Head of caudate nucleus (tissue), 42 donors: ENCODE measurements around the gene PLXNB3.
A peak's percentile ranks its signal among the peaks of the same experiment; 100 is the strongest.

ENCODE experiments used
- DNase-seq, 42 donors: peaks; one replicate each; pipeline versions ENCODE4 v3.0.0 to v3.0.0-alpha.2; 2020 to 2021; ENCODE audit warnings: mixed read lengths in 7 of 42
- intact Hi-C: fragments of 100-400 bp; cut with DNase I; formaldehyde crosslinking; loops from one replicate; pipeline ENCODE4 v1.15.0; 2022

PLXNB3 gene

DNA sequence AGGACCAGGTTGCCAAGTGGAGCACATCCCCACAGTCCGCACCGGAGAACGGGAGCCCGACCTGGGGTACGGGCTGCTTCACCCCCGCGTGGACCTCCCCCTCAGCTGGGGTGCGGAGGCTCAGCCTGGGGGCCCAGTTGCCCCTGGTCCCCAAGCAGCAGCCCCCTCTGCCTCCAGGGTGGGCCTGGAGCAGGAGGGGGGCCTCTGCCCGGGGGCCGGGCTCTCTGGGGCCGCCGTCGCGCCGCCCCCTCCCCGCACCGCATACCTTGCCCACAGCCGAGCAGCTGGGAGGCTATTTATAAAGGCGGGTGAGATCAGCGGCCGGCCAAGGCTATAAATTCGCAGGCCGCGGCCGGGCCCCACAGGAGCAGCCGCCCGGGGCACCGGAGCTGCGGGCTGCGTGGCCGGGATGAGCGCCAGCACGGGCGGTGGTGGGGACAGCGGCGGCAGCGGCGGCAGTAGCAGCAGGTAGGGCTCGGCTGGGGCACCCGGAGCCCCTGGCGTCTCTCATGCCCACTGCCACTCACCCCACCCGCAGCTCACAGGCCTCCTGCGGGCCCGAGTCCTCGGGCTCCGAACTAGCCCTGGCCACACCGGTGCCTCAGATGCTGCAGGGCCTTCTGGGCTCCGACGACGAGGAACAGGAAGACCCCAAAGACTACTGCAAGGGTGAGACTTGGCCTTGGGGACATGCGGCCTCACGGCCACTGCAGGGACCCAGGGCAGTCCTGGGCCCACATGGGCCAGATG, 16.8 kb downstream of the PLXNB3 start, which contains the start of gene SRPK3:
Gene SRPK3, plus strand, starts transcription at position 364 of the 750 bp plus-strand sequence. Its CDS starts 46 bp downstream, at position 410.
- intact Hi-C loops: no loop called here
- no peak for DNase-seq

- DNase-seq: peak in 12 of 42 donors; percentile 23 to 66 (median 40)
- intact Hi-C loops: no loop called here
Measured at GRCh38 chrX:153781428-153782047, 17.5 kb downstream of the PLXNB3 start.

- DNase-seq: peak in 15 of 42 donors; percentile 17 to 74 (median 49)
Measured at GRCh38 chrX:153782313-153782712, 18.3 kb downstream of the PLXNB3 start.

DNA sequence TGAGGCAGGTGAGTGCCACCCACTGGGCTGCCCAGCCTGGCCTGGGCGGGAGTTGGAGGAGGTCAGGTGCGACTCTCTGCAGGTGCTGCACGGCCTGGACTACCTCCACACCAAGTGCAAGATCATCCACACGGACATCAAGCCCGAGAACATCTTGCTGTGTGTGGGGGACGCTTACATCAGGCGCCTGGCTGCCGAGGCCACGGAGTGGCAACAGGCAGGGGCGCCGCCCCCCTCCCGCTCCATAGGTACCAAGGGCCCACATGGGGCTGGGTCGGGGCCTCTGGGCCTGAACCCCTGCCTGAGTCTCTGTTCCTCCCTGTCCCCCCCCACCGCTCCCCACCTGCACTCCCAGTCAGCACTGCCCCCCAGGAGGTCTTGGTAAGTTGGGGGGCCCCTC, 18.8 kb downstream of the PLXNB3 start:
- intact Hi-C loops: no loop called here
- DNase-seq: no peak

More at GRCh38 chrX:153782313-153782712, 18.3 kb downstream of the PLXNB3 start:
- intact Hi-C loops: no loop called here

GRCh38 chrX:153783378-153784013, 19.4 kb downstream of the PLXNB3 start:
- intact Hi-C loops: no loop called here
- no peak for DNase-seq

DNA sequence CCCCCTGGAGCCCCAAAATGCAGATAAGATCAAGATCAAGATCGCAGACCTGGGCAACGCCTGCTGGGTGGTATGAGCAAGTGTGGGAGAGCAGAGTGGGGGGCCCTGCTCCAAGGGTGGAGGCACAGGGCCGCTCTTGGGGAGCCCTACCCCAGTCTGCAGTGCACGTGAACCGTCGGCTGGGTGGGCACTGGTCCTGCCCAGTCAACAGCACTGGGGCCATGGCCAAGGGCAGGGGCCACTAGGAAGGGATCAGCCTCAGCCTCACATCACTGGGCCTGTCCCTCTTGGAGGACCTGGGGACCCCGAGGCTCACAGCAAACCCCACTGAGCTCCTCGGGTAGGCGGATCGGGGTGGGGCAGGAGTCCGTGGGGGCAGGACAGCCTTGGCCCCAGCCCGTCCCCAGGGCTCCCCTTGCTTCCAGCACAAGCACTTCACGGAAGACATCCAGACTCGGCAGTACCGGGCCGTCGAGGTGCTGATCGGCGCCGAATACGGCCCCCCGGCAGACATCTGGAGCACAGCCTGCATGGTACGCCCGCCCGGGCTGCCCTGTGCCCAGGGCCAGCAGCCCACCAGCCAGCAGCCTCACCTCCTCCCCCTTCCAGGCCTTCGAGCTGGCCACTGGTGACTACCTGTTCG, 20.4 kb downstream of the PLXNB3 start:
- intact Hi-C loops: no loop called here
- no peak for DNase-seq

DNA sequence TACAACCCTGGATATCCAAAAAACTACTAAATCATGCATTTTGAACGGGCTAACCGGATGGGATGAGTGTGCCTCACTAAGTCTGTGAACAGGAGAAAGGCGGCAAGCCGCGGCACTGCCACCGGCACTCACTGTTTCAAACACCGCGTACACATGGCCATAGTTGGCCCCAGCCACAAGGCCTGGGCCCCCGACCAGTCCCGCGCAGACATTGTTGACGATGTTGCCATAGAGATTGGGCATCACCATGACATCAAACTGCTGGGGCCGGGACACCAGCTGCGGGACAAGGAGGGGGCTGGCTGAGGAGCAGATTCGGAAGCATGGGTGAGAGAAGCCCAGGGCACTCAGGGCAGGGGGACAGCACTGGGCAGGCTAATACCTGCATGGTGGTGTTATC, 22.6 kb downstream of the PLXNB3 start:
- peak in 3 of 42 donors; percentile 25 to 51 (median 34) for DNase-seq
- intact Hi-C loops: no loop called here

GRCh38 chrX:153789654-153790053, 25.6 kb downstream of the PLXNB3 start:
- no peak for DNase-seq
- intact Hi-C loops: no loop called here

DNA sequence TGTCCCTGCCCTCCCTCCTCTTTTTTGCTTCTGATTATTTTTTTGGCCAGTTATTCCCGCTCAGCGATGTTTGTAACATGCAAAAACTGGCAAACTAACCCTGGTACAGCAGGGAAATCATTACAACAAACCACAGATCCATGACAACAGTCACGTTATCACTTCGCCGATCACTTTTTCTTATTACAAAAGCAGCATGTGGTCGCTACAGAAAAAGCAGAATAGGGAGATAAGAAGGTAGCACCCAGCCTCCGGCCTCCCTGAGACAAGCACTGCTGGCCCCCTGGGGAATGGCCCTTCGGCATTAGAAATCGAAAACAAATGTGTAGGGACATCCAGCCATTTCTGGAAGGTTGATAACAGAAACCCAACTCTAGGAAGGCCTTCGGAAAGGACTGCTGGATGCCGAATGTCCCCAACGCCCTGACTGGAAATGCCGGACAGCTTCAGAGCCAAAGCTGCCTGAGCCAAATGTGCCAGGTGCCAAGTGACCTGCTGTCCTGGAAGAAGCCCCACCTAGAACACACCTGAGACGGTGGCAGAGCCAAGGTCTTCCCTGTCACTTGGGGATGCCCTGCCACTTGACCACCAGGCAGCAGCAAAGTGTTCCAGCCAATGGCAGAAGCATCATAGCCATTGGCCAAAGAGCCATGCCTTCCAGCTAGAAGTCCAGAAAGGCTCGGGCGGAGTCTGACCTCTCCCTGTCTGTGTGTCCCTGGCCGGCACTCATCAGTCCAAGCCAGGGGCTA, 27.2 kb downstream of the PLXNB3 start:
- DNase-seq: no peak
- intact Hi-C loops: no loop called here

DNA sequence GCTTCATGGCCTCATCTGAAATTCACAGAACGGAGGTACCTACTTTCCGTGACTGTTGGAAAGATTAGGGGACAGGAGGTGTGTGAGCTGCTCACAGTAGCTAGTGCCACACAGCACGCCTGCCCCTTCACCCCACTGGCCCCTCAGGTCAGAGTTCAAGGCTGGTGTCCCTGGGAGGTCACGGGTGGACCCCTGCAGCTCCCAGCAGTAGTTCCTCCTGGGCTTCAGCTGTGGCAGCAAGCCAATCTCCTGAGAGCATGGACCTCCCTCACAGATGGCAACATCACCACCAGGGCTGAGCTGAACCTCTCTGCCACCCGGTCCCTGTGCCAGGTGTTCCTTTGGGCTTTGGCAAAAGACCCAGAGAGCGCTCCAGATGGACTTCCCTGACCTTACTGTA, 28.3 kb downstream of the PLXNB3 start:
- no peak for DNase-seq
- intact Hi-C loops: no loop called here

GRCh38 chrX:153793291-153793690, 29.2 kb downstream of the PLXNB3 start:
- intact Hi-C loops: no loop called here
- DNase-seq: no peak

GRCh38 chrX:153794018-153794896, 30.2 kb downstream of the PLXNB3 start, which contains the start of the genes IDH3G and SSR4:
Gene IDH3G, minus strand, starts transcription at chrX:153794375. Its CDS starts 49 bp downstream, at chrX:153794326.
Gene SSR4, plus strand, starts transcription at chrX:153794668. Its CDS starts 20 bp downstream, at chrX:153794688.
- peak; percentile 78 to 97 (median 92) for DNase-seq
- intact Hi-C loops: no loop called here

DNA sequence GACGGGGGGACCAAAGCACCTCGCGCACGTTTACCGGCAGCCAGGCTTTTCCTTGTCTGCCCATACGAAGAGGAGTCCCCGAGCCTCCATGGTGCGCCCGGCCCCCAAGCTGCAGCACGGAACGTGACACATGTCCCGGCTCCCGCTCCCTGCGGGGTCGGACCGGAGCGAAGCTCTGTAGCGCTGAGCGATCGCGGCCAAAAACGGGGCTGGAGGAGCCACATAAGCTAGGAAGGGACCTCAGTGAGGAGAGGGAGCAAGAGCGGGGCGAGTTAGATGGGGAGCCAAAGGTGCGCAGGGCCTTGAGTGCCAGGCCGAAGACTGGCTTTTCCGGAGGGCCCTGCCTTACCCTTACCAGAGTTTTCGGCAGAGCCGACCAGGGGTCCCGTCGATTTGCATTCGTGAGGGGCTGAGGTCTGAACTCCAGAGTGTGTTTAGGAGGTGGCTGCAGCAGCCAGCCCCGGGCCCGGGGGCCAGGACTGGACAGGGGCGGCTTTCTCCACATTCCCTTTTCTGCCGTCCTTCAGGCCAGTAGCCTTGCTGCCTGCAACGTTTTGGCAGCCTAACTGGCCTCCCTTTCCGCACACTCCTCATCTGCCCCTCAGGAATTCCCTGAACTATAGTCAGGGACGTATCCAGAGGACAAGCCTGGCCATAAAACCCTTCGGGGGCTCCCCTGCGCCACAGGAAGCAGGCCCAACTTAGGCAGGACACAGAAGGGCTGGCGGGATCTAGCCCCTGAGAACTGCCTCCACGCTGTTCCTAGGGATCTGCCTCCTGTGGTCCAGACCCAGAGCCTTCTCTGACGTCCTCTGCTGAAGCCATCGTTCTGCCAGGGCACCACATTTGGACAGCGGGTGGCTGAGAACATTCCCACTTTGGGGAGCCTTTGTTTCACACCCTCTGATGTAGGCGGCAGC, 31.1 kb downstream of the PLXNB3 start:
- intact Hi-C loops: no loop called here
- DNase-seq: peak in 3 of 42 donors; percentile 7 to 34 (median 18)

DNA sequence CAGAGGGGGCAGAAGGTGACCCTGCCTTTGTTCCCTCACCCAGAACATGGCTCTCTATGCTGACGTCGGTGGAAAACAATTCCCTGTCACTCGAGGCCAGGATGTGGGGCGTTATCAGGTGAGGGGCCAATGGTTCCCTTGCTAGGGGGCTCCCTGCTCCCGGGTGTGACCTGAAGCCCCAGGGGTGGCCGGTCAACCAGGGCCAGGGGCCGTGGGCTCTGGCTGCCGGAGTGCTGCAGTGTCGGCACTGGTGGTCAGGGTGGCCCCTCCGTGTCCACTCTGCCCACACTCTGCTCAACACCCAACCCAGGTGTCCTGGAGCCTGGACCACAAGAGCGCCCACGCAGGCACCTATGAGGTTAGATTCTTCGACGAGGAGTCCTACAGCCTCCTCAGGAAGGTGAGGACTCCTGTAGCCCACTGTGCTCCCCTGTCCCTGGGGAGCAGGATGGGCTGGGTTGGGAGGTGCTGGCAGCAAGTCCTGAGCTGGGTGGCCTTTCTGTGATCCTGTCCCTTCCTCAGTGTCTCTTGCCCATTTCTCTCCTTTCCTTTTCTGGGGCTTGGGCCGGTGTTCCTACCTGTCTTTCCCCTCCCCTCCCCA, 33.5 kb downstream of the PLXNB3 start:
- DNase-seq: no peak
- intact Hi-C loops: no loop called here

GRCh38 chrX:153799326-153799725, 35.3 kb downstream of the PLXNB3 start:
- DNase-seq: no peak
- intact Hi-C loops: no loop called here

DNA sequence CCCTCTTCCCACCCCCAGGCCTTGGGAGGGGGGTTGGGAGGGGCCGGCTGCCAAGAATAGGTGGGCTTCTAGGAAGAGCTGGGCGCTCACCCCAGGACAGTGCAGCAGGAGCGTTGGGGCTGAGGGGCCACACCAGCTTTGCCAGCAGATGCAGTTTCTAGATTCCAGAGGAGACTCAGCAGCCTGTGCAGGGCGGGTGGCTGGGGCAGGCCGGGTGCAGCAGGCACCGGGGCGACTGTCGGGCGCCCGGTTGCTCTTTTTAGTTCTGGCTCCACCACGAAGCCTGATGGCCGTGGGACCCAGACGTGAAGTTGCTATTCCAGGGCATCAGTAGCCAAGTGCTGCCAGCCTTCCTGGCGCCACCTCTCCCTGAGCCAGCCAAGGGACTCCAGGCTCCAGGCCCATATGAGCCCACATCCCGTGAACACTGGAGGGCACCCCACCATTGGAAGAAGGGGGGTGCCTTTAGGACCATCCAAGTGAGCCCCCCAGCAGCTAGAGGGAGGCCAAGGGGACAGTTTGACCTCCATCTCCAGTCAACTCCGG, 36.2 kb downstream of the PLXNB3 start:
- peak in 5 of 42 donors; percentile 32 to 48 (median 41) for DNase-seq
- intact Hi-C loops: no loop called here
